ENCODE data around the gene PLAAT2.
"Not testable (repeated sequence)": the region's sequence is repeated elsewhere in the genome, so short reads cannot be mapped to it uniquely, and the experiment has no call there.

PLAAT2 gene

DNA sequence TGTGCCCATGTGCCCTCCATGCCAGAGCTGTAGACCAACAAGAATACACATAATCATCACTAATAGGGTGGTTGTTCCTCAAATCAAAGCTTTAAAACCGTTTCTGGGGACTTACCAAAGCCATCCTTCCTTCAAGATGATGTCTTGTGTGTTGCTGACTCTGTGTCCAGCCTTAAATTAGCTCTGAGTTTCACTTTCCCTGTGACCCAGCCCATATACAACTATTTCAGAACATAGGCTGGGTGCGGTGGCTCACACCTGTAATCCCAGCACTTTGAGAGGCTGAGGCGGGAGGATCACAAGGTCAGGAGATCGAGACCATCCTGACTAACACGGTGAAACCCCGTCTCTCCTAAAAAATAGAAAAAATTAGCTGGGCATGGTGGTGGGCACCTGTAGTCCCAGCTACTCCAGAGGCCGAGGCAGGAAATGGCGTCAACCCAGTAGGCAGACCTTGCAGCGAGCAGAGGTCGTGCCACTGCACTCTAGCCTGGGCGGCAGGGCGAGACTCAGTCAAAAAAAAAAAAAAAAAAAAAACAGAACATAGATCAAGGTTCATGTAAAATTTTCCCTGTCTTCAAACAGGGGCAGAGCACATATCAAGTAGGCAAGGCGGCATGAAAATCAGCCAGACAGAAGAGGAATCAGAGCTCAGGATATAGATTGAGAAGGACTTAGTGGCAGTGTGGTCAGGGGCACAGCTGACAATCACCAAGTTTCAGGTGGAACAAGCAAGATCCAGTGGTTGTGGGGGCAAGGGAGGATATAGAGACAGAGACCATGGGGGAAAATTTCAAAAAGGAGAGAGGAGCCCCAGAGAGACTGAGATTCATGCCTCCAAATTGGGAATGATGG is at the start of gene PLAAT2:
TSS of gene PLAAT2 (minus strand) at position 179 of the 855 bp plus-strand sequence. CDS start at position 124, 55 bp downstream.
- DNase-seq: no peak

- DNase-seq: no peak
Measured at GRCh38 chr11:63612181-63612580, 49.0 kb upstream of the PLAAT2 start.

DNA sequence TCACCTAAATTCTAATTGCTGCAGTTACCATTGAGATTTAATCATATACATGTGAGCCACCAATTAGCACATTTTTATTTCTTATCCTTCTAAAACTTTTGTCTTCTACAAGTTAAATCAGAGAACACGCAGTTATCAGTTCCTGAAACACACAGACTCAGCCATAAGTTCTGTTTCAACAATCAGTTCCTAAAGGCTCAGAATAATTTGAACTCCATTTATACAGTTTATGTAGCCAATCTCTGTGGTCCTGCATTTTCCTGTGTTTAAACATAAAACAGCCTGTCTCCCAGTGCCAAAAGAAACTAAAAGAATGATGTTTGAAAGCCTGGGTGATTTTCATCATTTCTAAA is 48.2 kb upstream of the PLAAT2 start:
- no peak for DNase-seq

- peak; percentile 21 for DNase-seq
Measured at GRCh38 chr11:63610604-63611394, 47.6 kb upstream of the PLAAT2 start.

DNA sequence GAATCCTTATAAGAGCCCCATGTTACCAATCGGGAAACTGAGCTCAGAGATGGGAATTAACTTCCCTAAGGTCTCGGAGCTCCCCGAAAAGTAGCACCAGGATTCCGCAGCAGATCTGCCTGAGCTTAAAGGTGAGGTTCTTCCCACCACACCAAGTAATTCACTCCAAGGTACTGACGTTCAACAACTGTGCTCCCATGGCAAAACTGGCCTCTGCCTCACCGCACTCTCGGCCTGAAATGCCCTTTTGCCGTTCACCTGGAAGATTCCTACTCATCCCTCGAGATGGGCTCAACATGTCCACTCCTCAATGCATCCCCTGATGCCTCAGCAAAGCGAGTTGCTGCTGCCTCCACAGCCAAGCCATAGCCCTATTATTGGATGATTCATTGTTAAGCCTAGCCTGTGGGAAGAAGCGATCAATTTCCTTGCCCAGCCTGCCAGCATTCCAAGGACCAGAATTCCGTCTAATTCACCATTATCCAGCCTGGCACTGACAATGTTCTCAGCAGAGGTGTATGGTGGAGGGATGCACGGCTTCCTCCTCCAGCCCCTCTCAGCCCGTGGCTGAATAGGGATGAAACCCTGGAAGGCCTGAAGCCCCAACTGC is 46.9 kb upstream of the PLAAT2 start:
- DNase-seq: no peak

- DNase-seq: no peak
Measured at GRCh38 chr11:63609536-63609935, 46.4 kb upstream of the PLAAT2 start.

GRCh38 chr11:63608353-63609345 is 45.5 kb upstream of the PLAAT2 start:
- no peak for DNase-seq

DNA sequence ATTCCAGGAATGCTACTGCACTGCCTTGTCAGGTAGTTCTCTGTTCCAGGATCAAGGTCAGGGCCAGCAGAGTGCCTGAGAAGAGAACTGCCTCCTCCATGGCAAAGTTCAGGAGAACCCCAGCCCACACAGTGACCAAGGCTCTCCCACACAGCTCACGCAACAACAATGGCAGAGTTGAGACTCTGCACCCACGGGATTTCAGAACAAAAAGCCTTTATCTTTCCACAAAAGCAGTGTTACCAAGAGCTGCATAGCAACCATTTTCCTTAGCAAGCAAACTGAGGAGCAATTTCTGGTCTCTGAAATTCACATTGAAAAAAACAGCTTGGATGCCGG is 40.0 kb upstream of the PLAAT2 start:
- peak; percentile 24 for DNase-seq

- not testable (repeated sequence) for DNase-seq
Measured at GRCh38 chr11:63602290-63603179, 39.4 kb upstream of the PLAAT2 start.

DNA sequence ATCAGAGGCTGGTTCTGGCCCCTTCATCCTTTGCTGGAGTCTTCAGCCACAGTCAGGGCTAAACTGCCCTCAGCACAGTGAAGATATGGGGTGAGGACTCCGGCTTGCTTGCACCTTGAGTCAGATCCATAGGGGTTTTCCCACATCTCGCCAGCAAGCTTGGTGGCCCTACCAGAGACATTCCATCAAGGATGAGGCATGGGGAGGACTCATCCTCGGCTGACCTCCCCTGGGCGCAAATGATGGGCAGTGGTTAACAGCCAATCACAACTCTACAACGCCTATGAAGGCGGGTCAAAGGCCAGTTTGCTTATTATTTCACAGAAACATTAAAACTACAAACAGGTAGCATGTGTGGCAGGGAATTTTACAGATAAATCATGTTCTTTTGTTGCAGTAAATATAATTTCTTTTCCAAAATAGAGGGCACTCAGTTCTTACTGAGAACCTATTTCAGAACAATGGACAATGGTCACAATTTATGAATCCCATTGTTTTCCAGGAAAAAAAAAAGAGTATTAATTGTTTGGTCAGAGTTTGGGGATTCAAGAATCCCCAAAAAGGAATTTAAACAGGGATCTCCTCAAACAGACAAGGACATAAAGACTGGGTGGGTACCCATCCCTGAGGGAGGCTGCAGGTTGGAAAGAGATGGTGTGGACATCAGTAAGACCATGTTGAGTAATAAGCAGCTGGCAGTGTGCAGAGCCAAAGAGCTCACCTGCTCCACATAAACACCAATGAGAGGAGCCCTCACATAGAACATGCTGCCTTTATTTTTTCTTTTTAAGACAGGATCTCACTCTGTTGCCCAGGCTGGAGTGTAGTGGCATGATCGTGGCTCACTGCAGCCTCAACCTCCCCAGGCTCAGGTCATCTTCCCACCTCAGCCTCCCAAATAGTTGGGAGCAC is 36.3 kb upstream of the PLAAT2 start:
- DNase-seq: no peak

- DNase-seq: no peak
Measured at GRCh38 chr11:63598556-63598955, 35.4 kb upstream of the PLAAT2 start.

GRCh38 chr11:63595296-63595695 is 32.1 kb upstream of the PLAAT2 start:
- DNase-seq: no peak

DNA sequence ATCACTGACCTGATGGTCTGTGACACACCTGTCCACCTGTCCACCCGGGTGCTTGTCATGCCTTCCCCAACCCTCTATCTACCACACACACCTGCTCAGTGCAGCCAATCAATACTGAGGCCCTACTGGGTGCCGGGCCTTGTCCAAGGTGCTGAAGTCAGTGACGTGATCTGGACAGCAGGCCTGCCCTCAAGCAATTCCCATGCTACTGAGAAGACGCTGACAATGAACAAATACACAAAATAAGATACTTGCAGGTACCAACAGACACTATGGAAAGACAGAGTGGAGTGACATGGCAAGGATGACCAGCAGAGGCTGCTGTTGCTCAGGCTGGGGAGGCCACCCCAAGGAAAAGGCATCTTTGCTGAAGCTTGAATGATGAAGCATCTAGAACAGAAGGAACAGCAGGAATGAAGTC is 29.8 kb upstream of the PLAAT2 start:
- peak; percentile 10 for DNase-seq

DNA sequence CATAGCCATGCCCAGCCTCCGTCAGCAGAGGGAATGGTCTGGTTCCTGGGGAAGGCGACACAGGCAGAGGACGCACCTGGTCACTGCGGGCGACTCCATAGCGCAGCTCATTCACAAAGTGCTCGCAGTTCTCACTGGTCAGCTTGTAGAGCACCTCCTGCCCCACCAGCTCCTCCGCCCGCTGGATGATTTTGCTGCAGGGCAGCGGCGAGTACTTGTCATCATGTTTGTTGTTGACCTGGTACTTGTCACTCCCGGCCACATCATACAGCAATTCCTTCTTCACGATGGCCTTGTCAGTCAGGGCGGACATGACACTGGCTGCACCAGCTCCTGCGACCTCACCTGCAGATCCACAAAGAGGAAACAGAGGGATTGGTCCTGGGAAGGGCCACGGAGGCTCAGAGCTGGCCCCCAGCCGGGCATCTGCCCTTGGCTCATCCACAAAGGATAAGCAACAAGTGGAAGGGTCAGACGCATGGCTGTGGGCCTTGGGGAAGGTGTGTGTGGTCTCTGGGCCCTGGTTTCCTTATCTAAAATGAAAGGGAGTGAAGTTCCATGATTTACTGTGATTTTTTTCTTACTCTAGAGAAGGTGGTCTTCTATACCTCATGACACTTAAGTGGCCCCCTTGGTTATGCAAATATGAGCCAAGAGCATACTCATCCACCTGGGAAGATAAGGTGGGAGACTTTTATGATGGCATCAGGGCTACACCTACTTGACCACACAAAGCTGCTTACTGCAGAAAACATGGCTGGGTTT is 27.0 kb upstream of the PLAAT2 start:
- no peak for DNase-seq

DNA sequence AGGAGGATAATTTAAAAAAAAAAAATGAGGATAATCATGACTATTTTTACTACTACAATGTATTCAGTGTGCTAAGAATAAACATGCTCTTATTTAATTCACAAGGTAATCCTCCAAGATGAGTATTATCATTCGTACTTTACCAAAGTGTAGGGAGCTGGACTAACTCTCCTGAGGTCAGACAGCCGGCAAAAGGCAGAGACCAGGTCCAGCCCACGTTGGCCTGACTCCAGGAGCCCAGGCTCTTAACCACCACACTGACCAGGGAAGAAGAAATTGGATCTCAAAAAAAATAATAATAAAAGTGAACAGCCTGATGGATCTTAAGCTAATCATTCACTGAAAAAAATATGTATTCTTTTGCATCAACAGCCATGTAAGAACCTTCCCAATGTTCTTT is 25.8 kb upstream of the PLAAT2 start:
- no peak for DNase-seq

DNA sequence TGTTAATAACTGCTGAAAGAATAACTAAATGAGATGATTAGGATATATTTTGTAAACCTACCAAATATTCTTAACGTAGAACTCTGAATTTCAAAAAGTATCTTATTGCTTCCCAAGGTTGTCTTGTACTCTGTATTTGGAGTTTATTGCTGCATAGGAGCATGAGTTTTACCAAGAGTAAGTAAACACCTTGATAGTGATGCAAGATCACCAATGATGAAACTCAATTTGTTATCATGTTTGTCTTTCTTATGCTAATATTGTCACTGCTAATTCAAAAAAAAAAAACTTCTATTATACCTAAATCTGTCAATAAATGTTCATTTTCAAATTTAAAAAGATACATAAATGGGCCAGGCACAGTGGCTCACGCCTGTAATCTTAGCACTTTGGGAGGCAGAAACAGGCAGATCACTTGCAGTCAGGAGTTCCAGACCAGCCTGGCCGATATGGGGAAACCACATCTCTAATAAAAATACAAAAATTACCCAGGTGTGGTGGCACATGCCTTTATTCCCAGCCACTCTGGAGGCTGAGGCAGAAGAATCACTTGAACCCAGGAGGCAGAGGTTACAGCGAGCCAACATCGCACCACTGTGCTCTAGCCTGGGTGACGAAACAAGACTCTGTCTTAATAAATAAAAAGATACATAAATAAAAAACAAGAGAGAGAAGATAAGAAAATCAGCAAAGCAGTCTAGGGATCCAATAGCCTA is 23.4 kb upstream of the PLAAT2 start:
- no peak for DNase-seq

DNA sequence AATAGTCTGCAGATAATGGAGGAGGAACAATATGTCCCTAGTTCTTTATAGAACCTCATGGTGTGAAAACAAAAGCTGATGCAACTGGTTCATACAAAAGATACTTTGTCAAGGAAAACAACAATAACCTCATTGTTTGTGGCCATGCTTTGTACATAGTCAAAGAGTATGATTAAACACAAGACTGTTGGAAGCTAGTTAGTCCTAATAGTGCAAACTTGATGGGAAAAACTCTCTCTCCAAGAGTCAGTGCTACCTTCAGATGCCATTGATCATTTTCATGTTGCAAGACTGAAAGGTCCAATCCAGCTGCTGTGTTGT is 20.1 kb upstream of the PLAAT2 start:
- no peak for DNase-seq

- DNase-seq: not testable (repeated sequence)
Measured at GRCh38 chr11:63581224-63581623, 18.0 kb upstream of the PLAAT2 start.

GRCh38 chr11:63578882-63579281 is 15.7 kb upstream of the PLAAT2 start:
- DNase-seq: not testable (repeated sequence)

Data from eye (tissue), 1 donor.